OCI-LY7 (cell line): ENCODE data around the gene H6PD. TPM values are rescaled to one million over a fixed set of nuclear protein-coding genes. Genes with fewer than 3 reads are reported as not detected.
A peak's percentile ranks its signal among the peaks of the same experiment; 100 is the strongest.

Source experiments
- BruUV-seq: library from RNA; stranded (reverse); fragments of 400-500 nt; replicated peaks from 2 replicates; lab custom pipeline; 2021; lab: Mats Ljungman, UMichigan
- CTCF ChIA-PET: fragments of 300-600 bp; sonication (Branson Sonifier 250); formaldehyde crosslinking; loops from one replicate; lab custom pipeline; 2022; ENCODE audit warnings: antibody characterized with exemption; ENCODE audit not compliant: unreplicated experiment; lab: Charles Lee
- POLR2A ChIA-PET: fragments of 300-600 bp; sonication (Branson Sonifier 250); formaldehyde crosslinking; loops from one replicate; lab custom pipeline; 2022; ENCODE audit warnings: antibody characterized with exemption; lab: Charles Lee
- DNase-seq: peaks from one replicate; pipeline ENCODE4 v3.0.0-alpha.2; 2015; ENCODE audit warnings: low spot score
- H2AFZ ChIP-seq: fragments of 200-600 bp; sonication (generic), shearing (Covaris generic); 2 replicates; pipeline ENCODE4 v1.6.1; 2014; ENCODE audit warnings: mild to moderate bottlenecking, antibody characterized with exemption, low read length, moderate library complexity
- H3K27ac ChIP-seq: fragments of 200-600 bp; sonication (generic); 2 replicates; pipeline ENCODE4 v1.5.1; 2014; ENCODE audit warnings: mixed run types, low read depth, mild to moderate bottlenecking, moderate library complexity, low read length, inconsistent platforms; ENCODE audit not compliant: poor library complexity, severe bottlenecking
- H3K36me3 ChIP-seq: fragments of 200-600 bp; sonication (generic); 2 replicates; pipeline ENCODE4 v1.6.1; 2014; ENCODE audit warnings: mild to moderate bottlenecking, antibody characterized with exemption, low read length, moderate library complexity, mixed read lengths; ENCODE audit not compliant: insufficient read depth
- H3K4me1 ChIP-seq: fragments of 200-600 bp; sonication (generic); 2 replicates; pipeline ENCODE4 v1.5.1; 2014; ENCODE audit warnings: mild to moderate bottlenecking, low read length; ENCODE audit not compliant: insufficient read depth, poor library complexity, severe bottlenecking
- H3K4me2 ChIP-seq: fragments of 200-600 bp; sonication (generic); 2 replicates; pipeline ENCODE4 v1.6.1; 2014; ENCODE audit warnings: mild to moderate bottlenecking, low read length
- H3K4me3 ChIP-seq: fragments of 200-600 bp; sonication (generic); 2 replicates; pipeline ENCODE4 v1.5.1; 2014; ENCODE audit warnings: mild to moderate bottlenecking, low read depth, low read length; ENCODE audit not compliant: poor library complexity, severe bottlenecking
- H3K79me2 ChIP-seq: fragments of 200-600 bp; sonication (generic); 2 replicates; pipeline ENCODE4 v1.6.1; 2016; ENCODE audit warnings: low read depth, mild to moderate bottlenecking, low read length, moderate library complexity, mixed read lengths; ENCODE audit not compliant: insufficient read depth
- H3K9me2 ChIP-seq: fragments of 200-600 bp; sonication (generic); 2 replicates; pipeline ENCODE4 v1.6.1; 2016; ENCODE audit warnings: mild to moderate bottlenecking, low read length, mixed read lengths; ENCODE audit not compliant: insufficient read depth
- H3K9me3 ChIP-seq: fragments of 200-600 bp; sonication (generic); 2 replicates; pipeline ENCODE4 v1.6.1; 2014; ENCODE audit warnings: mild to moderate bottlenecking, mixed run types, low read length, mixed read lengths
- H4K20me1 ChIP-seq: fragments of 200-600 bp; sonication (generic); 2 replicates; pipeline ENCODE4 v1.6.1; 2014; ENCODE audit warnings: mild to moderate bottlenecking, antibody characterized with exemption, low read length, moderate library complexity, mixed read lengths; ENCODE audit not compliant: insufficient read depth
- EZH2phosphoT487 ChIP-seq: fragments of 200-600 bp; sonication (generic); IDR thresholded peaks from 2 replicates; pipeline ENCODE4 v1.6.1; 2018; ENCODE audit warnings: low read depth, borderline replicate concordance, mild to moderate bottlenecking, mixed run types, antibody characterized with exemption, low read length, moderate library complexity, mixed read lengths
- intact Hi-C: fragments of 100-400 bp; cut with micrococcal nuclease; formaldehyde crosslinking; loops from one replicate; pipeline ENCODE4 v1.10.0; 2022; ENCODE audit not compliant: unreplicated experiment
- total RNA-seq, 2 experiments: library from RNA; depleted of rRNA in 1 of 2; stranded (reverse); fragments of >200 nt in 1 of 2; shearing (Covaris generic) in 1 of 2; gene quantifications; 2 replicates each; pipeline ENCODE4 v1.2.3, GENCODE V29; 2014 to 2022
- TF ChIP-seq, protein P1 (sequence below): fragments of 200-600 bp; sonication (generic); conservative IDR thresholded peaks from 2 replicates; pipeline ENCODE4 v1.5.1; 2014; ENCODE audit warnings: mild to moderate bottlenecking, antibody characterized with exemption, low read length, moderate library complexity, mixed read lengths

Gene H6PD
- total RNA-seq, 2 experiments from 2014 or later, result 8.5 to 22.1 TPM

- Histone ChIP-seq H3K4me2 (no peak overlapping the region), H3K36me3 (no peaks in the 10 kb centered on the region), H3K9me2 (no peaks in the 10 kb centered on the region), H3K79me2 (no peaks in the 10 kb centered on the region), H3K9me3 (no peaks in the 10 kb centered on the region), H3K27ac (no peak overlapping the region), H2AFZ (no peak overlapping the region), H3K4me3 (no peak overlapping the region), H3K4me1 (no peaks in the 10 kb centered on the region), H4K20me1 (no peaks in the 10 kb centered on the region)
- no TSS peak for BruUV-seq
- TF ChIP-seq, protein P1, sequence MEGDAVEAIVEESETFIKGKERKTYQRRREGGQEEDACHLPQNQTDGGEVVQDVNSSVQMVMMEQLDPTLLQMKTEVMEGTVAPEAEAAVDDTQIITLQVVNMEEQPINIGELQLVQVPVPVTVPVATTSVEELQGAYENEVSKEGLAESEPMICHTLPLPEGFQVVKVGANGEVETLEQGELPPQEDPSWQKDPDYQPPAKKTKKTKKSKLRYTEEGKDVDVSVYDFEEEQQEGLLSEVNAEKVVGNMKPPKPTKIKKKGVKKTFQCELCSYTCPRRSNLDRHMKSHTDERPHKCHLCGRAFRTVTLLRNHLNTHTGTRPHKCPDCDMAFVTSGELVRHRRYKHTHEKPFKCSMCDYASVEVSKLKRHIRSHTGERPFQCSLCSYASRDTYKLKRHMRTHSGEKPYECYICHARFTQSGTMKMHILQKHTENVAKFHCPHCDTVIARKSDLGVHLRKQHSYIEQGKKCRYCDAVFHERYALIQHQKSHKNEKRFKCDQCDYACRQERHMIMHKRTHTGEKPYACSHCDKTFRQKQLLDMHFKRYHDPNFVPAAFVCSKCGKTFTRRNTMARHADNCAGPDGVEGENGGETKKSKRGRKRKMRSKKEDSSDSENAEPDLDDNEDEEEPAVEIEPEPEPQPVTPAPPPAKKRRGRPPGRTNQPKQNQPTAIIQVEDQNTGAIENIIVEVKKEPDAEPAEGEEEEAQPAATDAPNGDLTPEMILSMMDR, result peak; percentile 17; the same call in 1 of the 2 replicates
- no peak for TF ChIP-seq EZH2phosphoT487
- no peak for DNase-seq
- ChIA-PET CTCF (interaction anchor here (1.0 to 1.1 kb wide), 2 partner anchors 224 to 228 kb away, joined by 3 to 5 read pairs; no protein-coding TSS in a partner anchor), POLR2A (interaction anchor here (0.6 kb wide), 2 partner anchors 13 to 14 kb away, joined by 3 read pairs; no protein-coding TSS in a partner anchor)
- intact Hi-C loops, result loop anchor here (1.0 kb wide), 1 partner anchor 224 kb away; no protein-coding TSS in a partner anchor
These were observed 32.7 kb downstream of the H6PD start for GRCh38 chr1:9267352-9267686.

DNA sequence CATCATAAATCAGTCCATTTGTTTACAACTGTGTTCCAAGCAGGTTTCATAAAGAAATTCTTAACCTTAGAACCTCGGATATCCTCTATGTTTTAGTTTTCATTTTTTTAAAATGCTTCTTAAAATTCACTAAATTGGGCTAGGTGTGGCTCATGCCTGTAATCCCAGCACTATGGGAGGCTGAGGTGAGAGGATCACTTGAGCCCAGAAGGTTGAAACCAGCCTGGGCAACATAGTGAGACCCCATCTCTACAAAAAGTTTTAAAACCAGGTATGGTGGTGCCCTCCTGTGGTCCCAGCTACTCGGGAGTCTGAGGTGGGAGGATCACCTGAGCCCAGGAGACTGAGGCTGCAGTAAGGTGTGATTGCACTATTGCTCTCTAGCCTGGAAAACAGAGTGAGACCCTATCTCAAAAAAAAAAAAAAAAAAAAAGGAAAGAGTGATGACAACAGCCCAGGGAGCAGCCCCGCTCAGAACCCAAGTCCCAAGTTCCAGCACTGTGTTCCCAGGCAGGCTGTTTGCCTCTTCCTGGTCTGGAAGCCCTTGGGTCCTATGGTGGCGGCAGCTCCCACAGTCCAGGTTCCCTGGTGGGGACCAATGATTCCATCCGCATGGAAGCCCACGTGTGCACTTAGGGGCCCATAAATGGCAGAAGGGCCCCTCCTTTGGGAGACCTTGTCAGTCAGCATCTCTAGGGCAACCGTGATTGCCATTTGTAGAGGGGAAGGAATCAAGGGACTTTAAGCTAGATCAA is 33.4 kb downstream of the H6PD start:
- TF ChIP-seq EZH2phosphoT487, result no peak
- TF ChIP-seq, protein P1, result no peak
- no peaks in the 10 kb centered on the region for H3K36me3 ChIP-seq

DNA sequence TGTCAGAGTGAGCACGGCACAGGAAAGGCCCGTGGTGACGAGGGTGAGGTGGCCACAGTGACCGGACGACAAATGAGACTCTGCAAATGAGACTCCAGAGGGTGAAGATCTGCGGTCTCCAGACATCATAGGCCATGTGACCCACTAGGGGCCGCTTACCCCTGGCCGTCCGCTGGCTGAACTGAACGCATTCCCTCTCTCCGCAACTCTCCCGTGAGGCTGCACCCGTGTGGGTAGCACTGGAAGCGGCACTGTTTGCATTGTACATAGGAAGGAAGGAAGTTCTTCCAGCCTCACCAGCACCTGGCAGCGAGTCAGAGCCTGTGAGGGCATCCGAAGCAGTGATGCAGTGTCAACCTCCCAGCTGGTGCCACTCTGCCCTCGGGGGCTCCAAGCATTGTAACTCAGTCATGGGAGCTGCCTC is 34.5 kb downstream of the H6PD start:
- no peak overlapping the region for H3K4me2 ChIP-seq
- H3K4me1 ChIP-seq, result no peaks in the 10 kb centered on the region
- no peak overlapping the region for H3K27ac ChIP-seq
- H2AFZ ChIP-seq, result no peak overlapping the region
- CTCF ChIA-PET, result no interaction called here
- no peak for TF ChIP-seq EZH2phosphoT487
- TF ChIP-seq, protein P1, result no peak
- H3K4me3 ChIP-seq, result no peak overlapping the region
- H3K79me2 ChIP-seq, result no peaks in the 10 kb centered on the region
- no TSS peak for BruUV-seq
- no peak for DNase-seq
- POLR2A ChIA-PET, result no interaction called here
- H3K9me3 ChIP-seq, result no peaks in the 10 kb centered on the region
- H4K20me1 ChIP-seq, result no peaks in the 10 kb centered on the region
- H3K9me2 ChIP-seq, result no peaks in the 10 kb centered on the region
- intact Hi-C loops, result no loop called here
- H3K36me3 ChIP-seq, result no peaks in the 10 kb centered on the region

More for the DNA sequence above, 33.4 kb downstream of the H6PD start:
- Histone ChIP-seq H3K79me2 (no peaks in the 10 kb centered on the region), H3K9me3 (no peaks in the 10 kb centered on the region), H3K9me2 (no peaks in the 10 kb centered on the region), H3K4me2 (no peak overlapping the region), H3K4me3 (no peak overlapping the region), H3K27ac (no peak overlapping the region), H3K4me1 (no peaks in the 10 kb centered on the region), H4K20me1 (no peaks in the 10 kb centered on the region), H2AFZ (no peak overlapping the region)
- POLR2A ChIA-PET, result interaction anchor here (0.6 kb wide), 1 partner anchor 13 kb away, joined by 3 read pairs; no protein-coding TSS in a partner anchor
- BruUV-seq, result no TSS peak
- intact Hi-C loops, result loop anchor here (1.0 kb wide), 1 partner anchor 223 kb away; no protein-coding TSS in a partner anchor
- CTCF ChIA-PET, result no interaction called here
- no peak for DNase-seq
